HL-60 (cell line): Measurements from ENCODE around the gene DNAAF1.

Source experiments
- DNase-seq, 2 experiments: peaks; one replicate each; pipeline ENCODE4 v3.0.0-alpha.2; 2010 to 2020; ENCODE audit warnings: low read depth in 1 of 2, low spot score in 1 of 2
- H3K27ac ChIP-seq: fragments of 250-450 bp; sonication (Bioruptor Pico); replicated peaks from 2 replicates; pipeline ENCODE4 v1.5.1; 2020; ENCODE audit warnings: mild to moderate bottlenecking, moderate library complexity
- H3K27me3 ChIP-seq: fragments of 250-450 bp; sonication (Bioruptor Pico); 2 replicates; pipeline ENCODE4 v1.5.1; 2021; ENCODE audit warnings: mild to moderate bottlenecking, moderate library complexity; ENCODE audit not compliant: insufficient read depth, poor library complexity, severe bottlenecking
- H3K4me3 ChIP-seq: replicated peaks from 2 replicates; pipeline ENCODE4 v1.5.1; 2011; ENCODE audit warnings: mild to moderate bottlenecking, control low read depth, low read length; ENCODE audit not compliant: insufficient read depth
- GABPA ChIP-seq: IDR thresholded peaks from 2 replicates; pipeline ENCODE4 v1.6.1; 2012; ENCODE audit warnings: low read depth
- POLR2AphosphoS5 ChIP-seq: IDR thresholded peaks from 2 replicates; pipeline ENCODE4 v1.6.1; 2012; ENCODE audit warnings: low read depth
- SPI1 ChIP-seq: IDR thresholded peaks from 2 replicates; pipeline ENCODE4 v1.6.1; 2012; ENCODE audit warnings: low read depth, mild to moderate bottlenecking, borderline replicate concordance
- TF ChIP-seq, protein P1 (sequence below): IDR thresholded peaks from one replicate; pipeline ENCODE4 v1.5.1; 2011; ENCODE audit warnings: low read length, control low read depth, inconsistent platforms; ENCODE audit not compliant: insufficient read depth
- TF ChIP-seq, protein P2 (sequence below): IDR thresholded peaks from 2 replicates; pipeline ENCODE4 v1.6.1; 2012; ENCODE audit warnings: low read depth; ENCODE audit not compliant: insufficient replicate concordance

Gene DNAAF1

DNA sequence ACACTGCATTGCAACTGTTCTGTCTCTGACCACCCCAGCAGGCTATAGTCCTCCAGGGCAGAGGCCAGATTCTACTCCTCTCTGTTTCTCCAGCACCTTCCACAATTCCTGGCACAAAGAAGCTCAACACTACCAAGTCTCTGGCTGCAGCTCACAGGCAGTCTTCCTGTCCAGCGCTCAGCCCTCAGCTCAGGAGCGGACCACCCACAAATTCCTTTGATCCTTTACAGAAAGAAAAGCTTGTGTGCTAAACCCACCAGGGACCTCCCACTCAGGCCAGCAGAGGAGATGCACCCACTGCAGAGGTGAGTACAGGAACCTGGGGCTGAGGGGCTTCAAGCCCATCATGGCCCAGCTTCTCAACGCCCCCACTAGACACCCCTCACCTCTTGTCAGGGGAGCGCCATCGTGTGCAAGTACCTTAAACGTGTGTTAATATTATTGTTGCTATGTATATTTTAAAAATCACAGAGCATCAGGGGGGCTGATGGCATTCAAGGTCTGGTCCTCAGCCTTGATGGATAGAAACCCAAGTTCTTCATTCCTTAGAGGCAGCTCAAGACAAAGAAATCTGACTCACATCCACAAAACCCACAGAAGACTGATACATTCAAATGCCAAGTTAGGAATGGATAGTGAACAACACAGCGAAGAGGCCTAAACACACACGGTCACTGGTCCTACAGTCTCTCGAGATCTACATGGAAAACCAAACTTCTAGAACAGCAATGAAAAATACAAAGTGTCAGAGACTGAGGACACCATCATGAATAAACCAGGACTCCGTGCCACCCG is 8.6 kb upstream of the DNAAF1 start:
- DNase-seq: no peak
- Histone ChIP-seq H3K4me3 (no peak overlapping the region), H3K27me3 (no peaks in the 10 kb centered on the region), H3K27ac (no peak overlapping the region)
- TF ChIP-seq GABPA (no peak), SPI1 (no peak)
- TF ChIP-seq, protein P1, sequence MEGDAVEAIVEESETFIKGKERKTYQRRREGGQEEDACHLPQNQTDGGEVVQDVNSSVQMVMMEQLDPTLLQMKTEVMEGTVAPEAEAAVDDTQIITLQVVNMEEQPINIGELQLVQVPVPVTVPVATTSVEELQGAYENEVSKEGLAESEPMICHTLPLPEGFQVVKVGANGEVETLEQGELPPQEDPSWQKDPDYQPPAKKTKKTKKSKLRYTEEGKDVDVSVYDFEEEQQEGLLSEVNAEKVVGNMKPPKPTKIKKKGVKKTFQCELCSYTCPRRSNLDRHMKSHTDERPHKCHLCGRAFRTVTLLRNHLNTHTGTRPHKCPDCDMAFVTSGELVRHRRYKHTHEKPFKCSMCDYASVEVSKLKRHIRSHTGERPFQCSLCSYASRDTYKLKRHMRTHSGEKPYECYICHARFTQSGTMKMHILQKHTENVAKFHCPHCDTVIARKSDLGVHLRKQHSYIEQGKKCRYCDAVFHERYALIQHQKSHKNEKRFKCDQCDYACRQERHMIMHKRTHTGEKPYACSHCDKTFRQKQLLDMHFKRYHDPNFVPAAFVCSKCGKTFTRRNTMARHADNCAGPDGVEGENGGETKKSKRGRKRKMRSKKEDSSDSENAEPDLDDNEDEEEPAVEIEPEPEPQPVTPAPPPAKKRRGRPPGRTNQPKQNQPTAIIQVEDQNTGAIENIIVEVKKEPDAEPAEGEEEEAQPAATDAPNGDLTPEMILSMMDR: no peak

DNA sequence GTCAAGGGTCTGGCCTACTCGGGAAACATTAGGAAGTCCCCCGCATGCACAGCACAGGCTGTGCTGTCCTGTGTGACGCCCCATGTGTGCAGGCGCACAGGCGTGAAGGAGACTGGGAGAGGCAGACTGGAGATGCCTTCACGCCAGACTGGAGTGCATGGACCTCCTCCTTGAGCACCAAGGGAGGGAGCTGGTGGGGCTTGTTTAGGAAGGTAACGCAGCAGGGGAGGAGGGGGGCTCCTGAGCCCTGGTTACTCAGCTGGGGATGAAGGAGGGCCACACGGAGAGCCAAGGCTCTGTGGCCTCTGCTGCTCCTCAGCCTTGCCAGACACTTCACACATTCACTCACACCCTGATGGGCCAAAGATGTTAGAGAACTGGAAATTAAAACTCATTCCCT is 7.8 kb upstream of the DNAAF1 start:
- no peak overlapping the region for H3K4me3 ChIP-seq

DNA sequence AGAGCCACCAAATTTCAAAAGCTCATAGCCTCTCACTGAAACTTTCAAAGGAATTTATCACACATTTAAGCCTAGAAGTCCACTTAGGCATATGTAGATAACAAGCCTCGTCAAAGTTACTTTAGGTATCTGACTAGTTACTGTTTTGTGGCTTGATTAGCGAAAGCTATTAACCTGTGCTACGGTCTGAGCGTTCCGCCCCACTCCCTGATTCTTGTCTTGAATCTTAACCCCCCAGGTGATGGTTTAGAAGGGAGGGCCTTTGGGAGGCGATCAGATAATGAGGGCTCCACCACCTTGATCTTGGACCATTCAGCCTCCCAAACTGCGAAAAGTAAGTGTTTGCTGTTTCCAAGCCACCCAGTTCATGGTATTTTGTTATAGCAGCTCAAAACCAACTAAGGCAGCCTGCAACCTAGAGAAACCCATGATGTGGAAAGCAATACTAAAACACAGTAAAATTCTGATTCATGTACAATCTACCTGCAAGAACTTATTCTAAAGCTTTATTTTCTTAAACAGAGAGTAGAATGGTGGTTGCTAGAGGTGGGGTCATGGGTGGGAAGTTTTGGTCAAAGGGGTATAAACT is 7.2 kb upstream of the DNAAF1 start:
- Histone ChIP-seq H3K27me3 (no peaks in the 10 kb centered on the region), H3K27ac (no peak overlapping the region), H3K4me3 (no peak overlapping the region)
- DNase-seq: no peak
- TF ChIP-seq GABPA (no peak), SPI1 (no peak), POLR2AphosphoS5 (no peak)
- TF ChIP-seq, protein P1: no peak
- TF ChIP-seq, protein P2, sequence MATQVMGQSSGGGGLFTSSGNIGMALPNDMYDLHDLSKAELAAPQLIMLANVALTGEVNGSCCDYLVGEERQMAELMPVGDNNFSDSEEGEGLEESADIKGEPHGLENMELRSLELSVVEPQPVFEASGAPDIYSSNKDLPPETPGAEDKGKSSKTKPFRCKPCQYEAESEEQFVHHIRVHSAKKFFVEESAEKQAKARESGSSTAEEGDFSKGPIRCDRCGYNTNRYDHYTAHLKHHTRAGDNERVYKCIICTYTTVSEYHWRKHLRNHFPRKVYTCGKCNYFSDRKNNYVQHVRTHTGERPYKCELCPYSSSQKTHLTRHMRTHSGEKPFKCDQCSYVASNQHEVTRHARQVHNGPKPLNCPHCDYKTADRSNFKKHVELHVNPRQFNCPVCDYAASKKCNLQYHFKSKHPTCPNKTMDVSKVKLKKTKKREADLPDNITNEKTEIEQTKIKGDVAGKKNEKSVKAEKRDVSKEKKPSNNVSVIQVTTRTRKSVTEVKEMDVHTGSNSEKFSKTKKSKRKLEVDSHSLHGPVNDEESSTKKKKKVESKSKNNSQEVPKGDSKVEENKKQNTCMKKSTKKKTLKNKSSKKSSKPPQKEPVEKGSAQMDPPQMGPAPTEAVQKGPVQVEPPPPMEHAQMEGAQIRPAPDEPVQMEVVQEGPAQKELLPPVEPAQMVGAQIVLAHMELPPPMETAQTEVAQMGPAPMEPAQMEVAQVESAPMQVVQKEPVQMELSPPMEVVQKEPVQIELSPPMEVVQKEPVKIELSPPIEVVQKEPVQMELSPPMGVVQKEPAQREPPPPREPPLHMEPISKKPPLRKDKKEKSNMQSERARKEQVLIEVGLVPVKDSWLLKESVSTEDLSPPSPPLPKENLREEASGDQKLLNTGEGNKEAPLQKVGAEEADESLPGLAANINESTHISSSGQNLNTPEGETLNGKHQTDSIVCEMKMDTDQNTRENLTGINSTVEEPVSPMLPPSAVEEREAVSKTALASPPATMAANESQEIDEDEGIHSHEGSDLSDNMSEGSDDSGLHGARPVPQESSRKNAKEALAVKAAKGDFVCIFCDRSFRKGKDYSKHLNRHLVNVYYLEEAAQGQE: no peak

More for the DNA sequence above, 7.8 kb upstream of the DNAAF1 start:
- DNase-seq: no peak
- no peak overlapping the region for H3K27ac ChIP-seq
- H3K27me3 ChIP-seq: no peaks in the 10 kb centered on the region
- TF ChIP-seq, protein P2: no peak
- TF ChIP-seq GABPA (no peak), POLR2AphosphoS5 (no peak), SPI1 (no peak)
- TF ChIP-seq, protein P1: no peak

DNA sequence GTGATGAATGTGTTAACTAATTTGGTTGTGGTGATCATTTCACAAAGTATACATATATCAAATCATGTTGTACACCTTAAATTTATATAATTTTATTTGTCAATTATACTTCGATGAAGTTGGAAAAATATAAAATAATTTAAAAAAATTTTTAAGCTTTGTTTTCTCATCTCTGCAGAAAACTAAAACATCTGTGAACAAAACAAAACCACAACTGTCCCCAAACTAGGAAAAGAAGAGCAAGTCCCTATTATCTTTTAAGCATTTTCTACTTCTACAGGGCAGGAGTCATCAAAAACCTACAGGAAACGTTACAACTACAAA is 6.6 kb upstream of the DNAAF1 start:
- H3K27ac ChIP-seq: no peak overlapping the region
- no peak for TF ChIP-seq GABPA
- no peak for TF ChIP-seq POLR2AphosphoS5
- TF ChIP-seq, protein P1: no peak
- TF ChIP-seq, protein P2: no peak
- TF ChIP-seq SPI1: no peak
- no peak overlapping the region for H3K4me3 ChIP-seq
- H3K27me3 ChIP-seq: no peaks in the 10 kb centered on the region
- DNase-seq: no peak
